Measurements from ENCODE around the gene HECTD2.

- TF ChIP-seq TCF7L2 (IDR thresholded peaks at IDR 0.05; ENCODE audit: low read depth, low read length) (no peak), CTCF (IDR thresholded peaks at IDR 0.05) (no peak)
Observed at GRCh38 chr10:91562839-91563581, 152.9 kb downstream of the HECTD2 start.
